Progenitor cell of endocrine pancreas (in vitro differentiated cells): ENCODE measurements around the gene ARHGEF16. TPM values are rescaled to one million over a fixed set of nuclear protein-coding genes. Genes with fewer than 3 reads are reported as not detected.
A peak's percentile ranks its signal among the peaks of the same experiment; 100 is the strongest.

Experiments used
- DNase-seq: peaks from one replicate; pipeline ENCODE4 v3.0.0; 2021; ENCODE audit warnings: low spot score; ENCODE audit not compliant: unreplicated experiment
- H3K27ac Mint-ChIP-seq: 2 replicates; pipeline ENCODE4 v1.8.0; 2021; ENCODE audit warnings: mild to moderate bottlenecking, moderate library complexity, mixed read lengths
- H3K27me3 Mint-ChIP-seq: 2 replicates; pipeline ENCODE4 v1.8.0; 2021; ENCODE audit warnings: mixed read lengths
- H3K36me3 Mint-ChIP-seq: 2 replicates; pipeline ENCODE4 v1.8.0; 2022; ENCODE audit warnings: mixed read lengths; ENCODE audit not compliant: insufficient read depth
- H3K4me1 Mint-ChIP-seq: 2 replicates; pipeline ENCODE4 v1.8.0; 2021; ENCODE audit warnings: low read depth, mixed read lengths
- H3K4me3 Mint-ChIP-seq: 2 replicates; pipeline ENCODE4 v1.8.0; 2021; ENCODE audit warnings: low read depth, mild to moderate bottlenecking, moderate library complexity, mixed read lengths
- H3K9me3 Mint-ChIP-seq: 2 replicates; pipeline ENCODE4 v1.8.0; 2021; ENCODE audit warnings: low read depth, mixed read lengths
- CTCF ChIP-seq: fragments of 200-600 bp; sonication (generic); IDR thresholded peaks from one replicate; pipeline ENCODE4 v1.5.0; 2021; ENCODE audit warnings: antibody characterized with exemption, mild to moderate bottlenecking; ENCODE audit not compliant: unreplicated experiment
- total RNA-seq: library from RNA; stranded (reverse); gene quantifications from 2 replicates; pipeline ENCODE4 v1.2.1, GENCODE V29; 2021

The ARHGEF16 gene
- total RNA-seq, 1 donor from 2014 or later, result 63.6 TPM

- Mint-ChIP-seq H3K27ac (peak overlapping the region; percentile 91), H3K4me3 (peak overlapping the region; percentile 41), H3K4me1 (peaks cover 19% of the 10 kb centered on the region), H3K27me3 (no peaks in the 10 kb centered on the region), H3K36me3 (peaks cover 7% of the 10 kb centered on the region), H3K9me3 (no peaks in the 10 kb centered on the region)
- no peak for DNase-seq
- no peak for TF ChIP-seq CTCF
These were observed 13.6 kb upstream of the ARHGEF16 start for GRCh38 chr1:3440711-3441409.

DNA sequence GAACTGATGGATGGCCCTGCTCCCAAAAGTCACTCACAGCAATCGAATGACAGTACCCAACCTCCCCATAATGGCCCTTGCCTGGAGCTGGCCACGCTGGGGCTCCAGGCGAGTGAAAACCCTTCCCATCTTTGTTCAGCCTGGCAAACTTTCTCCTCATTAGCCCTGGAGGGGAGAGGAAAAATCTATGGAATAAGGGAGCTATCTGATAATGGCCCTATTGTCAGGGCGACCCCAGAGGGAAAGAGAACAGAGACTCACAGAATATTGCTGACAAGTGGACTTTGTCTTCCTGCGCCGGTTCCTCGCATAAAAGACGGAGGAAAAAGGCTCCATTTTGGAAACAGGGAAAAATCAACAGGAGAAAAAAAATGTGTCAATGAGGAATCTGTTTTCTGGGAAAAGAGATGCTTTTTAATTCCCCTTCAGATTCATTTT, 13.0 kb upstream of the ARHGEF16 start:
- peak overlapping the region; percentile 41 for H3K4me3 Mint-ChIP-seq
- no peaks in the 10 kb centered on the region for H3K9me3 Mint-ChIP-seq
- H3K27me3 Mint-ChIP-seq, result no peaks in the 10 kb centered on the region
- H3K27ac Mint-ChIP-seq, result peak overlapping the region; percentile 91
- TF ChIP-seq CTCF, result no peak
- peaks cover 3% of the 10 kb centered on the region for H3K36me3 Mint-ChIP-seq
- H3K4me1 Mint-ChIP-seq, result peaks cover 19% of the 10 kb centered on the region
- DNase-seq, result no peak

DNA sequence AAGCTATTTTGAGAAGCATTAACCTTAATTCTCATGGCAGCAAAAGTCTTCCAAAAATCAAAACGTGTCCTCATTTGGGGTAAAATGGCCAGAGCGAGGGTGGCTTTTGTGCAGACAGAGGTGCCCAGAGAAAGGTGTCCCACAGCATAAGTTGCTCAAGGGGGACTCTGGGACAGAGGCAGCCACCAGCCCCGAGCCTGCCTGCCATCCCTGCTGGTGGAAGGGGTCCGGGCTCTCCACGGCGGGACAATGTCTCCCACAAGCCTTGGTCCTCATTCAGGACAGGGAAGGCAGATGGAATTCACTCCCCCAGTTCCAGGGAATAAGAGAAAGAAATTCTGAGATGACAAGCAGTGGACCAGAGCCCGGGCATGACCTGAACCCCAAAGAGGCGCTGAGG, 12.6 kb upstream of the ARHGEF16 start:
- no peak for DNase-seq
- H3K4me1 Mint-ChIP-seq, result peaks cover 19% of the 10 kb centered on the region
- H3K27ac Mint-ChIP-seq, result peak overlapping the region; percentile 91
- no peaks in the 10 kb centered on the region for H3K27me3 Mint-ChIP-seq
- no peak overlapping the region for H3K4me3 Mint-ChIP-seq
- no peak for TF ChIP-seq CTCF
- H3K36me3 Mint-ChIP-seq, result peaks cover 3% of the 10 kb centered on the region
- H3K9me3 Mint-ChIP-seq, result no peaks in the 10 kb centered on the region

GRCh38 chr1:3442331-3442730, 12.1 kb upstream of the ARHGEF16 start:
- Mint-ChIP-seq H3K9me3 (no peaks in the 10 kb centered on the region), H3K4me3 (no peak overlapping the region), H3K27me3 (no peaks in the 10 kb centered on the region), H3K36me3 (peaks cover under 1% of the 10 kb centered on the region), H3K27ac (no peak overlapping the region), H3K4me1 (peaks cover 19% of the 10 kb centered on the region)
- TF ChIP-seq CTCF, result no peak
- DNase-seq, result no peak

DNA sequence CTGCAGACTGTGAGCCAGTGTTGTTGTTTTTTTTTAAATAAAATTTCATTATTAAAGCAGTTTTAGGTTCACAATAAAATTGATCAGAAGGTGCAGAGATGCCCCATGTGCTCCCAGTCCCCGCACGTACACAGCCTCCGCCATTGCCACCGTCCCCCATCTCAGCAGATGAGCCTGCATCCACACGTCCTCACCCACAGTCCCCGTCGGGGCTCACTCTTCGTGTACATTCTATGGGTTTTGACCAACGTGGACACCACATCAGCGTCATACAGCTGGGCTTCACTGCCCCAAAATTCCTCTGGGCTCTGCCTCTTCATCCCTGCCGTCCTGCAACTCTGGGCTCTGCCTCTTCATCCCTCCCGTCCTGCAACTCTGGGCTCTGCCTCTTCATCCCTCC, 11.6 kb upstream of the ARHGEF16 start:
- Mint-ChIP-seq H3K4me1 (peaks cover 19% of the 10 kb centered on the region), H3K4me3 (no peak overlapping the region), H3K9me3 (no peaks in the 10 kb centered on the region), H3K27me3 (no peaks in the 10 kb centered on the region), H3K27ac (no peak overlapping the region), H3K36me3 (no peaks in the 10 kb centered on the region)
- no peak for DNase-seq
- TF ChIP-seq CTCF, result no peak
